HFF-Myc (cell line): ENCODE data around the gene NKAIN1.
A peak's percentile ranks its signal among the peaks of the same experiment; 100 is the strongest.

Experiments used
- DNase-seq: peaks from one replicate; pipeline ENCODE4 v3.0.0-alpha.2; 2011; ENCODE audit warnings: low read depth; ENCODE audit errors: extremely low read depth
- H3K4me3 ChIP-seq: replicated peaks from 2 replicates; pipeline ENCODE4 v1.5.1; 2011; ENCODE audit warnings: low read depth, mild to moderate bottlenecking, control low read depth, low read length
- TF ChIP-seq, protein P1 (sequence below): IDR thresholded peaks from 2 replicates; pipeline ENCODE4 v1.5.1; 2012; ENCODE audit warnings: mild to moderate bottlenecking, low read depth, low read length, control low read depth; ENCODE audit errors: missing control alignments

Gene NKAIN1

DNA sequence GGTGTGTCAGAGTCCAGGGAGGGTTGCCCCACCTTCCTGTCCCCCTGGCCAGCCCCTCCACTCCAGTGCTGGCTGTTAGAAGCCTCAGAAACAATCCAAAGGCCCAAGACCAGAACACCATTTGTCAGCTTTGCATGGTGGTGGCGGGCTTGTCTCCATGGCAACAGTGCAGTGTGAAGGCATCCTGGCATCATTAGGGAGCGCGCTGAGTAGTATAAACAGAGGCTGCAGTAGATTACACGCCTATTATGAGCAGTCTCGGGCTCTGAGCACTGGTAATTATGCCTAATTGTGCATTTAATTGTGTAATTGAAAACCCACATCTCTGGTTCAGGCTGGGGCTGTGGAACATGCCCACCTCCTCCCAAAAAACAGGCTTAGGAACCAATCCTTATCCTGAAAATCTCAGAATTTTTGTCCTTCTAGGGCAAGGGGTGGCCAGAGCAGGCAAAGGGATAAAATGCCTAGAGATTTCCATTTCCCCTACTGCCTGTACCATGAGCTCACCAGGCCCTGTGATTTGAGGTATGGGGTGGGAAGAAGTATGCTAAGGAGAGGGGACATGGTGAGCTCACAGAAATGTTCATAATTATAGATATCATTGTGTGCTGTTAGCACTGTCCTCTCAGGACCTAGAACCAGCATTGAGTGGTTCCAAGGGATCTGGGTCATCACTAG is 11.7 kb downstream of the NKAIN1 start:
- DNase-seq, result no peak
- TF ChIP-seq, protein P1, sequence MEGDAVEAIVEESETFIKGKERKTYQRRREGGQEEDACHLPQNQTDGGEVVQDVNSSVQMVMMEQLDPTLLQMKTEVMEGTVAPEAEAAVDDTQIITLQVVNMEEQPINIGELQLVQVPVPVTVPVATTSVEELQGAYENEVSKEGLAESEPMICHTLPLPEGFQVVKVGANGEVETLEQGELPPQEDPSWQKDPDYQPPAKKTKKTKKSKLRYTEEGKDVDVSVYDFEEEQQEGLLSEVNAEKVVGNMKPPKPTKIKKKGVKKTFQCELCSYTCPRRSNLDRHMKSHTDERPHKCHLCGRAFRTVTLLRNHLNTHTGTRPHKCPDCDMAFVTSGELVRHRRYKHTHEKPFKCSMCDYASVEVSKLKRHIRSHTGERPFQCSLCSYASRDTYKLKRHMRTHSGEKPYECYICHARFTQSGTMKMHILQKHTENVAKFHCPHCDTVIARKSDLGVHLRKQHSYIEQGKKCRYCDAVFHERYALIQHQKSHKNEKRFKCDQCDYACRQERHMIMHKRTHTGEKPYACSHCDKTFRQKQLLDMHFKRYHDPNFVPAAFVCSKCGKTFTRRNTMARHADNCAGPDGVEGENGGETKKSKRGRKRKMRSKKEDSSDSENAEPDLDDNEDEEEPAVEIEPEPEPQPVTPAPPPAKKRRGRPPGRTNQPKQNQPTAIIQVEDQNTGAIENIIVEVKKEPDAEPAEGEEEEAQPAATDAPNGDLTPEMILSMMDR, result no peak

DNA sequence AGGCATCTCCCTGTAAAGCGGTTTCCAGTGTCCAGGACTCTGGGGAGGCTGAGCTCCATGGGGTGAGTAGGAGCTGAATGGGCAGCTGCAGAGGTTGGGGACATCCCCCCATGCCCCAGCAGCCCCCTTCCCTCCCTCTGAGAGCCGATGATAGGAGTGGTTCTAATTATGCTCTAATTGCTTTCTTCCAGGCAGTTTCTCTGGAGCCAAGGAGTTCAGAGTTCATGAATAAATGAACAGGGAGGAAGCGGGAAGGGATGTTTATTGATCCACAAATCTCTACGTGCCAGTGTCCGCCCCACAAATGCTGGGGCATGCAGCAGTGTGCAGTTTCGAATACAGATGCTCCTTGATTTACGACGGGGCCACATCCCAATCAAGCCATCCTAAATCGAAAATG is 15.6 kb downstream of the NKAIN1 start:
- DNase-seq, result no peak
- TF ChIP-seq, protein P1, result no peak
- H3K4me3 ChIP-seq, result no peak overlapping the region

More for the DNA sequence above, 11.7 kb downstream of the NKAIN1 start:
- H3K4me3 ChIP-seq, result no peak overlapping the region

DNA sequence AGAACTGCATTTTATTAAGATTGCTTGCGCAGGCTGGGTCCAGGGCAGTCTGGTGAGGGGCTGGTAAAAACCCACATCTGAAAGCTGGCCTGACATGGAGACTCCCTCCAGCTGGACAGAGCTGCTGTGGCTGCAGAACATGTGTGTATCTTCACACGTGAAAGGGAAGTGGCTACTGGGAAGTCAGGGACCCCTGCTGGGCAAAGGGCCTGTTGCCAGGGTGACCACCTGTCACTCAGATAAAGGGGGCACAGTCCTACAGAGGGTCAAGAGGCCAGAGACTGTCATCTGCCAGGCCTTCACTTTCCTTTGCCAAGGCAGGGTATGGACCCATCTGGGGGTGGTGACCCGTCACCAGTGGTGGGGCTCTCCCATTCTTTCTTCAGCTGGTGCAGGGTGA is 17.5 kb downstream of the NKAIN1 start:
- H3K4me3 ChIP-seq, result no peak overlapping the region
- no peak for DNase-seq
- TF ChIP-seq, protein P1, result no peak

DNA sequence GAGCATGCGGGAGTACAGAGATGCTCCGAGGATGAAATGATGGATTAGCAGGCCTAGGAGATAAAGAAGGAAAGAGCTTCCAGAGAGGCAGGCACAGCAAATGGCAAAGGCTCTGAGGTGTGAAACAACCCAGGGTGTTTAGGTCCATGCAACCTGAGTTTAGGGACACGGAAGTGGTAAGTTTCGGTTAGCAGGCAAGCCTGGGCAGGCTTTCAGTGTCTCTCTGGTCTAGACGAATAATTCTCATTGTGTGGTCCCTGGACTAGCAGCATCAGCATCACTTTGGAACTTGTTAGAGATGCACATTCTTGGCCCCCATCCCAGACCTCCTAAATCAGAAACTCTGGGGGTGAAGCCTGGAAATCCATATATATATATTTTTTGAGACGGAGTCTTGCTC is 18.6 kb downstream of the NKAIN1 start:
- TF ChIP-seq, protein P1, result no peak
- no peak overlapping the region for H3K4me3 ChIP-seq
- DNase-seq, result no peak

DNA sequence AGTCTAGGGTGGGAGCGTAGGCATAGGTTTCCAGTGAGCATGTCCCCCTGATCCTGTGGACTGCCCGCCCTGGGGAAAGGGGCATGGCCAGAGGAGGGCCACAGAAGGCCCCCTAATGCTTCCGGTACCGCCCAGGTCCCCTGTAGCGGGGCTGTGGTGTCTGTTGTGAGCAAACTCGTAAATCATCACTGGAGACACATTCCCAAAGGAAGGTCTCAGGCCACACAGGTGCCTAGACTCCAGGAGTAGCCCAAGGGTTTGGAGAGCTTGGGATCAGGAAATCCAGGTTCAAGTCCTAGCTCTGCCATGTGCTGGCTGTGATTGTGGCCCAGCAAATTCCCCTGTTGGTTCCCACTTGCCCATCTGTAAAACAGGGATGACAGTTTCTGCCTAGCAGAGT is 20.2 kb downstream of the NKAIN1 start:
- DNase-seq, result no peak
- TF ChIP-seq, protein P1, result no peak
- H3K4me3 ChIP-seq, result no peak overlapping the region

DNA sequence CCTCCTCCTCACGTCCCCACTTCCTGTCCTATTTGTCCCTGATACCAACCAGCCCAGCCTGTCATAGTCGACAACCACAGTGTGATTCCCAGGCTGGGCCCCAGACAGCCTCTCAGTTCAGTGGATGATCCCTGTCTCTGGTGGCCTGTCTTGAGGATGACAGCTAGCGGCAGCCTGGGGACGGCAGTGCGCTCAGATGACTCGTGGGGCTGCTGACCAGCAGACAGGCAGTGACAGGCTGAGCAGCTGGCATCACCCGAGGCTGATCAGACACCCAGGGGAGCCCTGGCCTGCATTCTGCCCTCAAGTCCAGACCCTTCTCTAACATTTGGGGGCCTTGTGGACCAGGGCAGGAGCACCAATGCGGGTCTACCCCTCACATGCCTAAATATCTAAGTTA is 21.0 kb downstream of the NKAIN1 start:
- DNase-seq, result no peak
- H3K4me3 ChIP-seq, result no peak overlapping the region
- TF ChIP-seq, protein P1, result no peak

DNA sequence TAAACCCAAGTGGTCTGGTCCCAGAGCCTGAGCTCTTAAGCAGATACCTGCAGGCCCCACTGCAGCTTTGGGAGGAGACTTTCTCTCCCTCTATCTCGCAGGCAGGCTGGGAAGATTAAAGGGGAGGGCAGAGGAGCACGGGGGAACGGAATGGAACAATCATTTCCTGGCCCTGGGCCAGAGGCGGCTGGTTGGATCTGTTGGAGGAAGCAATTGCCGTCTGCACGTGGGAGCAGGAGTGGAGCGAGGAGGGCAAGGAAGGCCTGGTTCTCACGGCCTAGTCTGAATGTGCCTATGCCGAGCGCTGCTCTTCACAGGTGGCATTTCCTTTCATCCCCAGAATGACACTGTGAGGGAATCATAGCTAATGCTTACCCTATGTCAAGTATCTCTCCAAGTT is 23.7 kb downstream of the NKAIN1 start:
- peak; percentile 22 for DNase-seq
- TF ChIP-seq, protein P1, result no peak
- no peak overlapping the region for H3K4me3 ChIP-seq
